HG02840 (cell line): Measurements from ENCODE around the gene TMX1.
A peak's percentile ranks its signal among the peaks of the same experiment; 100 is the strongest.
"Not testable (repeated sequence)": the region's sequence is repeated elsewhere in the genome, so short reads cannot be mapped to it uniquely, and the experiment has no call there.

ENCODE experiments used
- ATAC-seq: cut with Tn5 transposase; IDR thresholded peaks from one replicate; pipeline ENCODE4 v1.9.1; 2021; ENCODE audit warnings: mild to moderate bottlenecking, moderate library complexity, moderate number of reproducible peaks; ENCODE audit not compliant: unreplicated experiment, low FRiP score

Gene TMX1, protein sequence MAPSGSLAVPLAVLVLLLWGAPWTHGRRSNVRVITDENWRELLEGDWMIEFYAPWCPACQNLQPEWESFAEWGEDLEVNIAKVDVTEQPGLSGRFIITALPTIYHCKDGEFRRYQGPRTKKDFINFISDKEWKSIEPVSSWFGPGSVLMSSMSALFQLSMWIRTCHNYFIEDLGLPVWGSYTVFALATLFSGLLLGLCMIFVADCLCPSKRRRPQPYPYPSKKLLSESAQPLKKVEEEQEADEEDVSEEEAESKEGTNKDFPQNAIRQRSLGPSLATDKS

DNA sequence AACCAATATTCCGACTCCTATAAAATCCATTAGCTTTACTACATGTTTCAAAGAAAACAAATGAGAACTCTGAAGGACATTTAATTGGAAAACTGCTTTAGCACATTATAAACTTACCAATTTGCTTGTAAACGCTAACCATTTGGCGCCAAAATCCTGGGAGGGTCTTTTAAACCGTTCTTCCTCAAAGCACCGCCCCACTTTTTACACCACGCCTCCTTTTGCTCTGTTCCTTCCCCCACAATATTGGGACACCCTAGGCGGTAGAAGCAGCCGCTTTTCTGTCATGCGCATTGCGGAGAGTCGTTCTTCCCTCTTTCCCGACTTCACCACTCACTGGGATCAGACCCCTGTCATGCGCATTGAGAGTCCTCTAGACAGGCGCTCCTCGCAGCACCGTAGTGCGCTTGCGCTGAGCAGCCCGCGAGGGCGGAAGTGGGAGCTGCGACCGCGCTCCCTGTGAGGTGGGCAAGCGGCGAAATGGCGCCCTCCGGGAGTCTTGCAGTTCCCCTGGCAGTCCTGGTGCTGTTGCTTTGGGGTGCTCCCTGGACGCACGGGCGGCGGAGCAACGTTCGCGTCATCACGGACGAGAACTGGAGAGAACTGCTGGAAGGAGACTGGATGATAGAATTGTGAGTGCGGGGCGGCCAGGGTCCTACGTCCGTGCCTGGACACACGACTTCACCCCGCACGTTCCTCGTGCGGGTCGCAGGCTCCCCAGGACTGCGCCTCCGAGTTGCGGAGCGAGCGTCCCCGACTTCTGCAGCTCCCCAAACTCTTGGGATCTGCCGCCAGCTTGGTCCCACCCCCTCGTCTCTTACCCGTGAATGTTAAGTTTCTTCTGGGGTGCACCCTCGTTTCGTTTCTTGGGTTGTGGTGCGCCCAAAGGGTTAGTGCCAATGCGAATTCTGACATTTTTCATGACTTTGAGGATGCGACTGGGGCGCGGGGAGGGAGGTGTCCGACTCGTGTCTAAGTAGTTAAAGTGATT lies at the start of gene TMX1:
Gene TMX1, plus strand, starts transcription at position 435 of the 991 bp plus-strand sequence. Its CDS starts 46 bp downstream, at position 481.
- peak; percentile 90 for ATAC-seq

DNA sequence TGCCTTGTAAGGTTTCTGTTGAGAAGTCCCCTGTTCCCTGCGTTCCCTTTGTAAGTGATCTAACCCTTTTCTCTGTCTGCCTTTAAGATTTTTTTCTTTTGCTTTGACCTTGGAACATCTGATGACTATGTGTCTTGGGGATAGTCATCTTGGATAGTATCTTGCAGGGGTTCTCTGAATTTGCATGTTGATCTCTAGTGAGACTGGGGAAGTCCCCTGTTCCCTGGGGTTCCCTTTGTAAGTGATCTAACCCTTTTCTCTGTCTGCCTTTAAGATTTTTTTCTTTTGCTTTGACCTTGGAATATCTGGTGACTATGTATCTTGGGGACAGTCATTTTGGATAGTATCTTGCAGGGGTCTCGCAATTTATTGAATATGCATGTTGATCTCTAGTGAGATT lies 38.2 kb upstream of the TMX1 start:
- ATAC-seq: peak; percentile 46

DNA sequence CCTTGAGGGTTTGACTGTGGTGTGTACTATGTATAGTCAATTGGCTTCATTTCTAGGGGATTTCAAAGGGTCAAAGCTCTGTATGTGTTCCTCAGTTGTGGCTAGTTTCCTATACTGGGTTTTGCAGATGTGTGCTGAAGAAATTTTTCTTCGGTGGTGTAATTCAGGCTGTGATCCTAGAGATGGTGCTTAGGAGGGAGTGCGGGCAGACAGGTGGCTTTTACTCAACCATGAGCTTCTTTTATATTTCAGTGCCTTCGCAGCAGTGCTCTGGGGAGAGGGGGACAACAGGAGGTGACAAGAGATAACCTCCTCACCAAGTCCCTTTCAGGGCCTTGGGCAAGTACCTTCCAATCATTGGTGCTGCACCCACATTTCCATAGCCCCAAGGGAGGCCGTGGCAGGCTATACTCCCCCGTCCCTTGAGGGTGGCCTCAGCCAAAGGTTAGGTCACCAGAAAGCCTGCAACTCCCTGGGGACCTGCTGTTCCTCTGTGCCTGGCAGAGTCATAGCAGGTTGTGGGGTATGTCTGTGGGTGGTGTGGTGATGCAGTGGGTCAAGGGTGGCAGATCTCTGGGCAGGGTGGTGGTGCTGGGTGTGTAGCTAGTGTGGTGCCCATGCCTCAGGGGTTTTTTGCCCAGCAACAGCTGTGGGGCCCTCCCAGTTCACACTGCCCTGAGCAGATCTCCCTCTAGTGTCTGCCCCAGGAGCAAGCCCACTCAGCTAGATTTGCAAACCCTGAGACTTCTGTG lies 37.0 kb upstream of the TMX1 start:
- no peak for ATAC-seq

DNA sequence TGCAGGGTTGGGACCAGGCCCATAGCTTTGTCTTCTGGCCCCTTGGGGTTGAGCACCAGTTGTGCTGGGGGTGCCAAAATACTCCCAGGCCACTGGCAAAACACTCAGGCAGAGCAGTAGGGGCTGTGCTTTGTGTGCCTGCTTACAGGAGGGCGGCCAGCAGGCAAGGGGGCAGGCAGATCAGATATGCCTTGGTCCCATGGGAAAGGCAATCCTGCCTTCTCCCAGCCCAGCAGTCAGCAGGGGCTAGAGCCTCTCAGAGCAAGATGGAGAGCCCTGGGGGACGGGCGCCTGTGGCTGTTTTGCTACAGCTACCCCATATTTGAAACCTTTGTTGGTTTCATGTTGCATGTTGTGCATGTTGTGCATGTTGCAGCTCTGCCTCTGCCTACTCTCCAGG lies 36.2 kb upstream of the TMX1 start:
- ATAC-seq: no peak

DNA sequence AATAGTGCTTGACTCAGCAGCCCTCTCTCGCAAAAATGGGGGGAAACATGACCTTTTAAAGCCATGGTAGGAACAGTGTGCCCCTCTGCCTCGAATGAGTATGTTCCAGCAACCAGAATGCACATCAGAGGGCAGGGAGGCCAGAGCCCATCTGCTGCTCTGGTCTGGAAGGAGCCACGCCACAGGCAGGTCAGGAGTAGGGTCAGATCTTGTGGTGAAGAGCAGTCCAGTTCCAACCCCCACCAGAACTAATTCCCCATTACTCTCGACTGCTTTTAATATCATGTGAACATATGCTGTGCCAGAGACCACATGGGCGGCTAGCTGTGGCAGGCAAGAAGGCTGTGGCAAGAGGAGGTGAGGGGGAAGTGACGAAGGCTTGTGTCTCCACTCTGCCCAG lies 34.6 kb upstream of the TMX1 start:
- ATAC-seq: no peak

DNA sequence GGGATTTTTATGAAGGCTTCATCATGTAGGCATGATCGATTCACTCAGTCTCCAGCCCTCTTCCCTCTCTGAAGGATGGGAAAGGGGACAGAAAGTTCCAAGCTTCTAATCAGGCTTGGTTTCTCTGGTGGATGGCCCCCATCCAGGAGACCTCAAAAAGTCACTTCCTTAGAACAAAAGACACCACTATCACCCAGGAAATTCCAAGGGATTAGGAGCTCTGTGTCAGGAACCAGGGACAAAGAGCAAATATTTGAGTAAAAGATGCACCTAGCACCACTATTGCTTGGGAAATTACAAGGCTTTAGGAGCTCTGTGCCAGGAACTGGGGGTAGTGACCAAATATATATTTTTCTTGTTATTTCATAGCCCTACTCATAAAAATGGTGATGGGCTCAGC lies 33.6 kb upstream of the TMX1 start:
- ATAC-seq: no peak

DNA sequence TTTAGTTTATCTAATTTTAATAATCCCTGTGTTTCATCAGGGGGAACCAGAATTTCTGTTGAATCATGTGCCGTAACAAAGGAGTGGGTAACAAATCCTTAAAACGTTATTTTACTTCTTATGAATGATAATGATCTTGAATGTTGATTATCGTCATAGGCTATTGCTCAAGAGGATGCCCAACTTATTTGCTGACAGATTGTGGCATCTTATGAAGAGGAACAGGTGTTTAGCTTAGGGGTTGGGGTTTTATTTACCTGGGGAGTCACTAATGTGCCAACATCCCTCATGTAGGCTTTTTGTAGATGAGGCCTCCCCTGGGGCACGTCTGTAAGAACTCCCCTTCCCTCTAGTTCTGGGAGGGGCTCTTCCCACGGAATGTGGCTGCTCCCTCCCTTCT lies 32.4 kb upstream of the TMX1 start:
- no peak for ATAC-seq

DNA sequence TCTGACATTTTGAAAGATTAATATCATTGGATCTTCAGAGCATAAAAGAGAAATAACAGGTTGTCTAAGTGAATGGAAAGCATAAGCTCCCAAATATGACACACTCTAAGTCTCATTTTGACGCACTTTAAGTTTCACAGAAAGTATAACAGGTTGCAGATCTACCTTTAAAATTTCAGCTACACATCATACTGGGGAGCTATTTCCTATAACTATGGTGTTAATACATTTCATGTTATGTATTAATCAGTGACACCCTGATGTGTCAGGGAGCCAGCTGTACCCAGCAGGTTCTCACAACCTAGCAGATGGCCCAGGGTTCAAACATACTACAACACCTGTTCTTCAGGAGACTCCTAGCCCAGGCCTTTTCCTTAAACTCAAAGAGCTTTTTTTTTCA lies 31.1 kb upstream of the TMX1 start:
- no peak for ATAC-seq

DNA sequence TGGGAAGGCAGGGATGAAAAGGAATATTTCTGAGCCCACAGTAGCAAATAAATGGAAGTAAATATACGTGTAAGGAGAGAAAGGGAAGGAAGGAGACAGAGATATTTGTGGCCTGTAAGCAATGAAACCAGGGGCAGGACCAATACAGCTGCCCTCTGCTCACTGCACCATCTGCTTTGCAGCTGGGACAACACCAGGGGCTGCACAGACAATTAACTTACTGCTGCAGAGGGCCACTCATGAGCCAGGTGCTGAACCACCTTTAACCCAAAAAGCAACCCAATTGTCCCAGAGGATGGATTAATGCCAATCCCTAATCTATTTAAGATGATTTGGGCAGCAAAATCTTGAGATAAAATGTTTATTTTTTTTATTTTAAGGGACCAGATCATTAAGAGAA lies 30.6 kb upstream of the TMX1 start:
- no peak for ATAC-seq

DNA sequence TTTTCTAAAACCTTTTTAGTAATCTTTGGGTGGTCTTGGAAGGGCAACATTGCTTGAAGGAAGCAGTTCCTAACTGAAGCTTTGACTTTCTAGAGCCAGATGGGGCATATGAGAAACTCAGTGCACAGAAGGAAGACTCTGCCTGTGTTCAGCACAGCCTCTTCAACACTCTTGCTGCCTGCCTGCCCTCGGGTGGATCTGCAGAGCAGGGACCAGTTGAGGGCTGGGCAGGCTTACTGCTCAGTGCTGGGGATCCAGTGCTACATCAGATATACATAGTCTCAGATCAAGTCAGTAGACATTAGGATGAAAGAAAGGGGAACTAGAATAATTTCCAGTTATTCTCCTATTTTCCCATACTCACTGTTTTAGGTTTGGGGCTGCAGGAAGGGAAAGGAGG lies 29.5 kb upstream of the TMX1 start:
- ATAC-seq: no peak

DNA sequence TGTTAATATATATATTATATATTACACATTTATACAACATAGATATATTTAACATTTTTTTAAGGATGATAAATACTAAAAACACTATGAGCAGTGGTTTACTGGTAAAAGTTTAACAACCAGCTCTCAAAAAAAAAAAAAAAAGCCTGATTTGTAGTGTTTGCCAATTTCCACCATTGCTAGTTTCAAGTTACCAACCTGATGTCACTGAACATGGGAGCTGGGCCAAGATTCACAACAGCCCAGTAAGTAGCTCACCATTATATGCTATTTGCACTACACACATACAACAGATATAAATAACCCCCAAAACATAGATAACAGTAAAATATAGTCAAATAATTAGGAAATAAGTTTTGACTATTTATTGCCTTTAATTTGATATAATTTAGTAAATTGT lies 28.9 kb upstream of the TMX1 start:
- no peak for ATAC-seq

DNA sequence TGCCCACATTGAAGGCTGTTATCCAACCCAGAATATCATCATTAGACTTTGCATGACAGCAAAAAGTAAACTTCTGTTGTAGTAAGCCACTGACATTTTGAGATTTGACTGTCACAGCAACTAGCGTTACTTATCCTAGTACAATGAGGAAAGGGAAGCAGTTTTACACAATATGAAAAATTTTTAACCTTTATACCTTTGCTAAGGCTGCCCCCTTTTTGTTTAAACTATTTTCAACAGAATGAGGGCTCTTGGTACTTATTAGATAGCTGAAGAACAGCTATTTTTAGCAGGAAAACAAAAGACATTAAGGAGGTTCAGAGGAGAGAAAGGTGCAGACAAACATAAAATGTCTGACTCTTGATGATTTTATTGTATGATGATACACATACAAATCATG lies 23.4 kb upstream of the TMX1 start:
- ATAC-seq: no peak

DNA sequence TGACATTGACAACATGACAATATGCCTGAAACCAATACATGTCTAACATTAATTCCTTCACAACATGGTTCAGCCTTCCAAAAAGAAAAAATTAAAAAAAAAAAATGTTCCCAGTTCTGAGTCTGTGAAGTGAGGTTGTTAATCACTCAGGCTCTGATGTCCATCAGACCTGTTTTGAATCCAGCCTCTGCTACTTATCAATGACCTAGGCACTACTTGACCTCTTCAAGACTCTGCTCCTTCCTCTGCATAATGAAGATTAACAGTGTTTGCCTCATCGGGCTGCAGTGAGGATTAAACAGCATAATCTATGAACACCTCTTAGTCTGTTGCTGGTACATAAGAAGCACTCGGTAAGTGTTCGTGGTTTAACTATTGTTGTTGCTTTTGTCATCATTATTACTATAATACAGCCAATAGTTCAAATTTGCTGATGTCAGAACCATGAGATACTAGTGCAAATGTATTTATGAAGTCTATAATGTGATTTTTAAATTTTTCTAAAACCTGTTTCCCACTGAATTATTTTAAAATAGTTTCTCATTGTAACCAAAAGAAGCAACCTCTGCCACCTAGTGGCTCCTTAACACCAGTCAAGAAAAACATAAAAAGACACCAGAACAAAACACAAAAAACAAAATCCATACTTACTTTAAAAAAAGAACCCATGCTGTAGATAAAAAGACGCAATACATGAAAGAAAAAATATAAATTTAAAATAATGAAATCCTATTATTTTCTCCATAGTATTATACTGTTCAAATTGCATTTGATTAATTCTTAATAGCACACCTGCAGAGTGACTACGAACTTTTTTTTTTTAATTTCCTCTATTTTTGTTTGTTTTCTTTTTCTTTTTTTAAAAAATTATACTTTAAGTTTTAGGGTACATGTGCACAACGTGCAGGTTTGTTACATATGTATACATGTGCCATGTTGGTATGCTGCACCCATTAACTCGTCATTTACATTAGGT lies 20.3 kb upstream of the TMX1 start:
- ATAC-seq: no peak

DNA sequence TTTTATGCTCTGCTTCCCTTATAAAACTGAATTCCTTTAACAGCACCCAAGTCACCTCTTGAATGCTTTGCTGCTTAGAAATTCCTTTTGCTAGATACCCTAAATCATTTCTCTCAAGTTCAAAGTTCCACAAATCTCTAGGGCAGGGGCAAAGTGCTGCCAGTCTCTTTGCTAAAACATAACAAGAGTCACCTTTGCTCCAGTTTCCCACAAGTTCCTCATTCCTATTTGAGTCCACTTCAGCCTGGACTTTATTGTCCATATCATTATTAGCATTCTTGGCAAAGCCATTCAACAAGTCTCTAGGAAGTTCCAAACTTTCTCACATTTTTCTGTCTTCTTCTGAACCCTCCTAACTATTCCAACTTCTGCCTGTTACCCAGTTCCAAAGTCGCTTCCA lies 16.6 kb upstream of the TMX1 start:
- not testable (repeated sequence) for ATAC-seq

DNA sequence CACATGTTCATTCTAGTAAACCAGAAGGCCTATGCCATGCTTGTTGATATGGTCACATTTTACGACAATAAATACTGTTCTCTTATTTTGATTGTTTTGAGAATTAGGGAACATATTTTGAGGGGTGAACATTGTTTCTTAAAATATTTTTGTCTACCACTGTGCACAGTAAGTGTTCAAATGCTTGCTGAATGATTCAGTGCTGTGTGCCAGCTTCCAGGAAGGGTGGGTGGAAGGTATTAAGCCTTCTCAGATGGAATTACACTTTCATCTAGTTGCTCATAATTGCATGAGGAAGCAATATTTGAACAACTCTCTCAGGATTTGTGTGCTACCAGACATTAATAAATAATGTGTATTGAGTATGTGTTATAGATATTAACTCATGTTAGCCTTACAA lies 15.5 kb upstream of the TMX1 start:
- no peak for ATAC-seq

DNA sequence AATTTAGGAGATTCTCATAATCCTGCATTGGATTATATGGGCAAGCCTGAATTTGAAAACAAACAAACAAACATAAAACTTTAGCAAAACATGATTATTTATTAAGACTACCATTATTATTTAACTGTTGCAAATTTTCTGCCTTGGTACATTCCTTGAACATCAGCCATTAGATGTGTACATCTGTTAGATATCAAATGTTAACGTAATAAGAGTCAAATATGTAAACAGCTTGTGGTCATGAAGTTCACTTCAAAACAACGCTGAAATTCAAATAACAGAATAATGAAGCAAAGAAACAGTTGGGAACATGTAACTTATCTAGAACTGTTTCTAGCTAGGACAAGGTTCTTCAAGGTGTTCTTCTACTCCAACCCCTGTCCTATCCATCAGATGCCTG lies 14.3 kb upstream of the TMX1 start:
- no peak for ATAC-seq

DNA sequence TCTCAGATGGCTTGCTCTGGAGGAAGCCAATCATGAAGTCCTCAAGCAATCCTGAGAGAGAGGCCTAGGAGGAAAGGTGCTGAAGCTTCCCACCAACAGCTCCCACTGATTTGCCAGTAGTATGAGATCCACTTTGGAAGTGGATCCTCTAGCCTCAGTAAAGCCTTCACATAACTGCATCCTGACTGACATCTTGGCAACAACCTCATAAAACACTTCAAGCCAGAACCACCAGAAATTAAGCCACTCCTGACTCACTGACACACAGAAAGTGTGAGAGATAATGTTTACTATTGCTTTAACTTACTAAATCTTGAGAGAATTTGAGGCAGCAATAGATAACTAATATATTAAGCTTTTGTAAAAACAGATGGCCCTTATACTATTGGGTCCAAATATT lies 11.7 kb upstream of the TMX1 start:
- ATAC-seq: no peak

DNA sequence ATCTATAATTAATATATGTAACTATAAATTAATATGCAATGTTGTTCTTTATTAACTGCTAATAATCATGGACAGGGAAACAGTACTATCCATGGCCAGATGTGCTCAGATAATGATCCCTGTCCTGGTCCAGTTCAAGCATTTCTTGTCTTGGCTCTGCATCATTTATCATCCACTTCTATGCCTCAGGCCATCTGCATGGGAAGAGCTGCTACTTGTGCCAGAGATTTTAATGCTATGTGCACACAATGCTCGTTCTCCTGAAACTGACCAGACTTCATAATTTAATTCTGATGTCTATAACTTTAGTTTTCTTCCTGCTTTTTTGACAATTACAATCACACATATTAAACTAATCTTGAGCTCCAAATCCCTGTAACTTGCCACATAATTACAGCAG lies 11.2 kb upstream of the TMX1 start:
- ATAC-seq: no peak

DNA sequence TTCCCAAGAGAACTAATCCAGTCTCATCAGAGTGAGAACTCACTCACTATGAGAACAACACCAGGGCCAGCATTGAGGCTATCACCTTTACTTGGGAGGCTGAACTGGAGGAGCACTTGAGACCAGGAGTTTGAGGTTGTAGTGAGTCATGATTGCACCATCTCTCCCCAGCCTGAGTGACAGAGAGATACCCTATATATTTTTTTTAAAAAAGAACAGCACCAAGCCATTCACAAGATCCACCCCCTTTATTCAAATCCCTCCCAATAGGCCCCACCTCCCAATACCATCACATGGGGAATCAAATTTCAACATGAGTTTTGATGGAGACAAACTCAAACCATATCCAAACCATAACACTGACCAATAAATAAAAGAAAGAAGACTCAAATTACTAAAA lies 3.7 kb upstream of the TMX1 start:
- no peak for ATAC-seq

DNA sequence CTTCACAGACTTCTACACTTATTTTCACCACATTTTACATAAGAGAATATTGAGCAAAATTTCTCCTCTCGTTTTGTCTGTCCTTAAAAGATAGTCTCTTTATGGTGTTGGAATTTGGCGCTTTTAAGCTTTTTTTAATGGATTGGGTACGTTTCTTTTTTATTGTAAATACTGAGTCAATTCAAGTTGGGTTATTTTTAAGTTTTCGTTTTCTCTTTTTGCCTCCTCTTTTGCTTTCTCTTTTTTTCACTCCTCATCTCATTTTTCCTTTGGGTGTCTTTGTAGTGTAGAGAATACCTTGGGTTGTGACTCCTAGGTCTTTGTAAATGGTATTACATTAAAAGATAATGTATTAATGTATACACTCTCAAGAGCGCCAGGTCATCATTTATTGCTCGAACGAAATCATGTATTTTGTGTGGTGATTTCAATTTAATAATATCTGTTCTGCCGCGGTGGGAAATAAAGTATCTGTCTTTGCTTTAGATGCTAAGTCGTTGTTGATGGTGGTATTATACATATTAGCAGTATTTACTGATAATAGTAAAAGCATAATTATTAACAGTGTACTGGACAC lies 845 bp downstream of the TMX1 start:
- no peak for ATAC-seq
